Loucy (cell line): ENCODE results near the gene NTN1.

Source experiments
- H2AFZ ChIP-seq: fragments of 200-600 bp; sonication (generic); 2 replicates; pipeline ENCODE4 v1.6.0; 2016; ENCODE audit warnings: antibody characterized with exemption, mild to moderate bottlenecking, low read length, moderate library complexity
- H3F3A ChIP-seq: fragments of 200-600 bp; 2 replicates; pipeline ENCODE4 v1.6.0; 2016; ENCODE audit warnings: antibody characterized with exemption, low read depth, mild to moderate bottlenecking
- H3K27me3 ChIP-seq: fragments of 200-600 bp; sonication (generic); 2 replicates; pipeline ENCODE4 v1.6.1; 2014; ENCODE audit warnings: low read length, mild to moderate bottlenecking; ENCODE audit not compliant: insufficient read depth, poor library complexity, severe bottlenecking
- H3K36me3 ChIP-seq: fragments of 200-600 bp; sonication (generic); 2 replicates; pipeline ENCODE4 v1.6.1; 2016; ENCODE audit warnings: low read length; ENCODE audit not compliant: insufficient read depth
- H3K4me1 ChIP-seq: fragments of 200-600 bp; sonication (generic); 2 replicates; pipeline ENCODE4 v1.5.1; 2014; ENCODE audit warnings: low read length, mild to moderate bottlenecking; ENCODE audit not compliant: insufficient read depth, poor library complexity, severe bottlenecking
- H3K4me2 ChIP-seq: fragments of 200-600 bp; sonication (generic); 2 replicates; pipeline ENCODE4 v1.6.0; 2014; ENCODE audit warnings: antibody characterized with exemption, low read length, low read depth, mild to moderate bottlenecking; ENCODE audit not compliant: poor library complexity, severe bottlenecking
- H3K4me3 ChIP-seq: fragments of 200-600 bp; sonication (generic); 2 replicates; pipeline ENCODE4 v1.5.1; 2014; ENCODE audit warnings: low read length, mild to moderate bottlenecking, mixed read lengths; ENCODE audit not compliant: poor library complexity, severe bottlenecking
- H3K79me2 ChIP-seq: fragments of 200-600 bp; sonication (generic); 2 replicates; pipeline ENCODE4 v1.6.1; 2014; ENCODE audit warnings: low read length; ENCODE audit not compliant: insufficient read depth
- H3K9ac ChIP-seq: fragments of 200-600 bp; sonication (generic); 2 replicates; pipeline ENCODE4 v1.6.0; 2014; ENCODE audit warnings: mild to moderate bottlenecking, low read depth, low read length, moderate library complexity; ENCODE audit not compliant: poor library complexity, severe bottlenecking
- H3K9me2 ChIP-seq: fragments of 200-600 bp; sonication (generic); replicated peaks from 2 replicates; pipeline ENCODE4 v1.6.1; 2016; ENCODE audit warnings: low read depth, low read length, mixed read lengths
- H3K9me3 ChIP-seq: fragments of 200-600 bp; sonication (generic); 2 replicates; pipeline ENCODE4 v1.6.1; 2014; ENCODE audit warnings: mild to moderate bottlenecking, antibody characterized with exemption, low read length, low read depth; ENCODE audit not compliant: insufficient read depth
- H4K20me1 ChIP-seq: fragments of 200-600 bp; sonication (generic); 2 replicates; pipeline ENCODE4 v1.6.0; 2014; ENCODE audit warnings: antibody characterized with exemption, low read length, mild to moderate bottlenecking; ENCODE audit not compliant: insufficient read depth, poor library complexity, severe bottlenecking
- EZH2phosphoT487 ChIP-seq: fragments of 200-600 bp; IDR thresholded peaks from 2 replicates; pipeline ENCODE4 v1.6.1; 2018; ENCODE audit warnings: antibody characterized with exemption, mild to moderate bottlenecking, moderate library complexity, borderline replicate concordance
- TF ChIP-seq, protein P1 (sequence below): fragments of 200-600 bp; sonication (generic); conservative IDR thresholded peaks from 2 replicates; pipeline ENCODE4 v1.5.1; 2014; ENCODE audit warnings: mild to moderate bottlenecking, antibody characterized with exemption, low read length

Gene NTN1

GRCh38 chr17:9018726-9019125 is 2.6 kb upstream of the NTN1 start:
- Histone ChIP-seq H3K9me2 (no peaks in the 10 kb centered on the region), H3K4me2 (no peak overlapping the region), H3K79me2 (no peaks in the 10 kb centered on the region; the same call in 1 of the 2 replicates), H3F3A (peaks cover 4% of the 10 kb centered on the region; the same call in 1 of the 2 replicates), H3K4me3 (no peak overlapping the region), H3K9me3 (no peaks in the 10 kb centered on the region), H4K20me1 (no peaks in the 10 kb centered on the region), H3K9ac (no peak overlapping the region), H2AFZ (no peak overlapping the region), H3K27me3 (no peaks in the 10 kb centered on the region), H3K36me3 (no peaks in the 10 kb centered on the region), H3K4me1 (peaks cover 31% of the 10 kb centered on the region)
- TF ChIP-seq, protein P1, sequence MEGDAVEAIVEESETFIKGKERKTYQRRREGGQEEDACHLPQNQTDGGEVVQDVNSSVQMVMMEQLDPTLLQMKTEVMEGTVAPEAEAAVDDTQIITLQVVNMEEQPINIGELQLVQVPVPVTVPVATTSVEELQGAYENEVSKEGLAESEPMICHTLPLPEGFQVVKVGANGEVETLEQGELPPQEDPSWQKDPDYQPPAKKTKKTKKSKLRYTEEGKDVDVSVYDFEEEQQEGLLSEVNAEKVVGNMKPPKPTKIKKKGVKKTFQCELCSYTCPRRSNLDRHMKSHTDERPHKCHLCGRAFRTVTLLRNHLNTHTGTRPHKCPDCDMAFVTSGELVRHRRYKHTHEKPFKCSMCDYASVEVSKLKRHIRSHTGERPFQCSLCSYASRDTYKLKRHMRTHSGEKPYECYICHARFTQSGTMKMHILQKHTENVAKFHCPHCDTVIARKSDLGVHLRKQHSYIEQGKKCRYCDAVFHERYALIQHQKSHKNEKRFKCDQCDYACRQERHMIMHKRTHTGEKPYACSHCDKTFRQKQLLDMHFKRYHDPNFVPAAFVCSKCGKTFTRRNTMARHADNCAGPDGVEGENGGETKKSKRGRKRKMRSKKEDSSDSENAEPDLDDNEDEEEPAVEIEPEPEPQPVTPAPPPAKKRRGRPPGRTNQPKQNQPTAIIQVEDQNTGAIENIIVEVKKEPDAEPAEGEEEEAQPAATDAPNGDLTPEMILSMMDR, result no peak

GRCh38 chr17:9020096-9020823 is 1.1 kb upstream of the NTN1 start:
- Histone ChIP-seq H3F3A (peaks cover 9% of the 10 kb centered on the region; the same call in 1 of the 2 replicates), H3K9me3 (no peaks in the 10 kb centered on the region), H4K20me1 (no peaks in the 10 kb centered on the region), H3K4me1 (peaks cover 44% of the 10 kb centered on the region), H3K79me2 (no peaks in the 10 kb centered on the region; the same call in 1 of the 2 replicates), H3K36me3 (no peaks in the 10 kb centered on the region), H2AFZ (peak overlapping the region; percentile 86), H3K9ac (peak overlapping the region; percentile 87), H3K9me2 (no peaks in the 10 kb centered on the region), H3K27me3 (no peaks in the 10 kb centered on the region), H3K4me3 (peak overlapping the region; percentile 87), H3K4me2 (peak overlapping the region; percentile 88)
- TF ChIP-seq, protein P1, result no peak
- no peak for TF ChIP-seq EZH2phosphoT487

DNA sequence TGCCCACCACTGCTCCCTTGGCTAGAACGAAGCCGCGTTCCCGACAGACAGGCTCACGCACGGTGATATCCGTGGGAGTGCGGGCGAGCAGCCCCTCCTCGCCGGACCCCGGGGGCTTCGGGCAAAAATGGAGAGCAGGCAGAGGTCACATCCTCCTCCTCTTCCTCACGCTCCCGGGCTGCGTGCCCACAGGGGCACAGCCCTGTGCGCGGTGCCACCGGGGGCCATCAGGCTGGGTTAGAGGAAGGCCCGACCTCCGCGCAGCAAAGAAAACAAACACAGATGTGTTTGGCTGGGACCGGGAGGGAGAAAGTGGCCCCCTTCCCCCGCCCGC is 519 bp upstream of the NTN1 start:
- peak overlapping the region; percentile 86 for H2AFZ ChIP-seq
- peak overlapping the region; percentile 87 for H3K4me3 ChIP-seq
- no peaks in the 10 kb centered on the region for H3K9me3 ChIP-seq
- peaks cover 9% of the 10 kb centered on the region; the same call in 1 of the 2 replicates for H3F3A ChIP-seq
- no peaks in the 10 kb centered on the region for H3K36me3 ChIP-seq
- no peaks in the 10 kb centered on the region for H3K27me3 ChIP-seq
- peak overlapping the region; percentile 88 for H3K4me2 ChIP-seq
- H3K79me2 ChIP-seq, result no peaks in the 10 kb centered on the region; the same call in 1 of the 2 replicates
- H3K9ac ChIP-seq, result peak overlapping the region; percentile 87
- H3K4me1 ChIP-seq, result peaks cover 44% of the 10 kb centered on the region
- TF ChIP-seq, protein P1, result no peak
- no peak for TF ChIP-seq EZH2phosphoT487
- no peaks in the 10 kb centered on the region for H4K20me1 ChIP-seq
- H3K9me2 ChIP-seq, result no peaks in the 10 kb centered on the region
